Esophagus squamous epithelium (tissue), 4 donors: ENCODE data around the gene CEP164.

Experiments used
- CTCF ChIP-seq, 6 experiments: fragments of 450-650 bp in 4 of 6; fragments of 200-600 bp in 2 of 6; sonication (generic) in 2 of 6; IDR thresholded peaks; one replicate each; pipeline ENCODE4 v1.5.1; 2016 to 2019; ENCODE audit warnings: antibody characterized with exemption in 6 of 6, mild to moderate bottlenecking in 4 of 6, moderate library complexity in 4 of 6
- POLR2A ChIP-seq, 4 donors: fragments of 450-650 bp; IDR thresholded peaks; one replicate each; pipeline ENCODE4 v1.6.1; 2017; ENCODE audit warnings: antibody characterized with exemption in 4 of 4, mild to moderate bottlenecking in 4 of 4, moderate library complexity in 3 of 4

- TF ChIP-seq POLR2A (IDR thresholded peaks at IDR 0.05), result no peak
- no peak for TF ChIP-seq CTCF (IDR thresholded peaks at IDR 0.05)
These were observed 80.7 kb downstream of the CEP164 start for GRCh38 chr11:117408356-117408755.
